Brain pericyte (primary cell): ENCODE measurements around the gene EEF2.

Source experiments
- DNase-seq: peaks from one replicate; pipeline ENCODE4 v3.0.0-alpha.2; 2012; ENCODE audit warnings: low read depth, low spot score

The EEF2 gene

GRCh38 chr19:3984908-3985642 lies at the start of gene EEF2:
Gene EEF2 (minus strand): TSS chr19:3985463. CDS start chr19:3985380, 83 bp downstream.
- DNase-seq = peak; percentile 76

DNA sequence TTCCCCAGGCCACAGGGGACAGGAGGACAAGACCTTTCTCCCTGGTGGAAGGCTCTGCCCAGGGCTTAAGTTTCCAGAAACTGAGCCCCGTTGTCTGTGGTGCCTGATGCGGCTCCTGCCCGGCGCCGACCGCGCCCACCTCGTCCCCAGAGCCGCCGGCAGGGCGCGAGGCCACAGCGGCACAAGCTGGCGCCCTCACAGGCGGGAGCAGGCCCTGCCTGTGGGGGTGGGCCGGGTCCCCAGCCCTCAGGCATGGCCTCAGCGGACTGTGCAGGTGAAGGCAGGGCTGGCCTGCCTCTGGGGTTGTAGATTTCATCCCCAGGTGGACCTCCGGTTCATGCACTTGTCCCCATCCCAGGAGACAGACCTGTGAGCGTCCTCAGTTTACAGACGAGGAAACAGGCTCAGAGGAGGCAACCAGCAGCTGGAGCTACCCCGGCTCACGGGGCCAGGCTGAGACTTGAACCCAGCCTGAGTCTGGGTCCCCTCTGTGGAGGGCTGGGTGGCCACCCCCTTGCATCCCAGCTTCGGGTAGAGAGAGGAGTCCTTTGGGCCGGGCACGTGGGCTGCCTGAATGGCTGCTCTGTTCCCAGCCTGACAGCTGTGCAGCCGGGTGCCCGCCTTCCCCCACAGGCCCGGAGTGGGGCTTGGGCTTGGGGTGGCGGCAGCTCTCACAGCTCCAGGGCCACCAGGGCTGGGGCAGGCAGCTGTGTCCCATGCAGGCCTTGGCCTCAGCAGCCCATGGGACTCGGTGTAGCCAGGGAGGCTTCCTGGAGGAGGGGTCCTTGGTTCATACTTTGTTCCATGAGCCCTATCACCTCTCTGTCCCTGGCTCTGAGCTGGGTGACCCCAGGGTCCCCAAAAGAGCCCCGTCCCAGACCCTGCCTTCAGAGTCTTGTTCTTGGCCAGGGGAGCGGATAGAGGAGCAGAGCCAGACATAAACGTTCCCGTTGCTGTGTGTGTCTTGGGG lies 49.1 kb upstream of the EEF2 start:
- DNase-seq = no peak

GRCh38 chr19:4033028-4033956 lies 48.0 kb upstream of the EEF2 start:
- DNase-seq = no peak

DNA sequence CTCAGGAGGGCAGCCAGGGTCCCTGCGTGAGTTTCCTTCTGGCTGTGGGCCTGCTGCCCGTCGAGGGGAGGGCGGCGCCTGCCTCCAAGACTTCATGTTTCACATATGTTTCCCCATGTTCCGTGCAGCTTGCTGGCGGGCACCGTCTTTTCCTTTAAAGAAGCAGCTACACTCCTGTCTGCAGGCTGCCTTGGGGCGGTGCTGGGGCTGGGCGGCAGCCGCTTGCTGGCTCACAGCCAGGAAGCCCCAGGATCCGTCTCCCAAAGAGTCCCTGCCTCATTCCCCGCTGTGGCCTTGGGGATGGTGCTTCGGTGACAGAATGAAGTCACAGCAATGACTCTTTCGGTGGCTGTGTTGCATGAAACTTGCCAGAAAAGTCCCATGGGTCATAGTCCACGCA lies 47.2 kb upstream of the EEF2 start:
- no peak for DNase-seq

DNA sequence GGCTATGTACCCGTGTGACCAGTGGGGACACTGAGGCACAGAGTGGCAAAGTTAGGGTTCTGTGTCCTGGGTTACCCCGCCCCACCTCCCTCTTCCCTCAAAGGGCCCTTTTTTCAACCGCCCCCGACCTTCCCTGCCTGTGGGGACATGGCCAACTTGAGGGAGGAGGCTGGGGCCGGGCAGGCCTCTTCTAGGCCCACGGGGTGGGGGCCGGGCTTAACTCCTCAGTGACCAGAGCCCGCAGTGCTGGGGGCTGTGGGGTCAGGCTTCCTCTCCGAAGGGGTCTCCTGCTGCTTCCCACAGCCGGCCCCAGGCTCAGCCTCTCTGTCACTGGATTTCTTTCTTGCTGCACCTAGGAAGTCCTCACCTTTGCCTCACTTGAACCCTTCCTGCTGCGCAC lies 46.2 kb upstream of the EEF2 start:
- DNase-seq = no peak

- DNase-seq = no peak
These were observed 45.7 kb upstream of the EEF2 start for GRCh38 chr19:4030981-4031380.

- no peak for DNase-seq
These were observed 45.3 kb upstream of the EEF2 start for GRCh38 chr19:4030552-4030951.

GRCh38 chr19:4029247-4029614 lies 44.0 kb upstream of the EEF2 start:
- no peak for DNase-seq

- DNase-seq = no peak
These were observed 43.3 kb upstream of the EEF2 start for GRCh38 chr19:4028334-4029246.

DNA sequence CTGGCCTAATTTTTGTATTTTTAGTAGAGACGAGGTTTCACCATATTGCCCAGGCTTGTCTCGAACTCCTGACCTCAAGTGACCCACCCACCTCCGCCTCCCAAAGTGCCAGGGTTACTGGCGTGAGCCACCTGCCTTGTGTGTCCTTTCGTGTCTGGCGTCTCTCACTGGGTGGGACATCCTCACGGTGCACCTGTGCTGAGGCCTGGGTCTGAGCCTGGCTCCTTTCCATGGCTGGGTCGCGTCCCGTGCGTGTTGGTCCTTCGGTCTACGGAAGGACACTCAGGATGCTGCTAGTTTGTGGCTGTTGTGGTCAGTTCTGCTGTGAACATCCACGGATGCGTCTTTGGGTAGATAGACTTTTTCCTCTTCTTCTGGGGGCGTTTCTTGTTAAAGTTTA lies 41.9 kb upstream of the EEF2 start:
- no peak for DNase-seq

DNA sequence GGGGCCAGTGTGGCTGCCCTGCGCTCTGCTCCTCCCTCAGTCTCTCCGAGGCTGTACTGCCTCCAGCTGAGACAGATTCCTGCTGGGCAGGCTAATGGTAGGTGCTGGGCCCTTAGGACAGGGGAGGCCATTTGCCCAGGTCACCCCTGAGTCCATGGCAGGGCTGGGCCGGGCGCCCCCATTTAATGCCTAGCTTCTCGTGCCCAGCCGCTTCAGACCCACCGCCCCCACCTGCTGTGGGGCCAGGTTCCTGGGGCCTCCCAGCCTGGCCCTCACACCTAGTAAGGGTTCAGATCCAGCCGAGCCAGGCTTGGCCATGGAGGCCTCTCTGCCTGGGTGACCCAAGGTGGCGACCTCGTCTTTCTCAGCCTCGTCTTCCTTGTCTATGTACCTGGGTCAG lies 40.1 kb upstream of the EEF2 start:
- DNase-seq = no peak

GRCh38 chr19:4023600-4024398 lies 38.5 kb upstream of the EEF2 start:
- no peak for DNase-seq

- no peak for DNase-seq
These were observed 34.3 kb upstream of the EEF2 start for GRCh38 chr19:4019578-4019977.

DNA sequence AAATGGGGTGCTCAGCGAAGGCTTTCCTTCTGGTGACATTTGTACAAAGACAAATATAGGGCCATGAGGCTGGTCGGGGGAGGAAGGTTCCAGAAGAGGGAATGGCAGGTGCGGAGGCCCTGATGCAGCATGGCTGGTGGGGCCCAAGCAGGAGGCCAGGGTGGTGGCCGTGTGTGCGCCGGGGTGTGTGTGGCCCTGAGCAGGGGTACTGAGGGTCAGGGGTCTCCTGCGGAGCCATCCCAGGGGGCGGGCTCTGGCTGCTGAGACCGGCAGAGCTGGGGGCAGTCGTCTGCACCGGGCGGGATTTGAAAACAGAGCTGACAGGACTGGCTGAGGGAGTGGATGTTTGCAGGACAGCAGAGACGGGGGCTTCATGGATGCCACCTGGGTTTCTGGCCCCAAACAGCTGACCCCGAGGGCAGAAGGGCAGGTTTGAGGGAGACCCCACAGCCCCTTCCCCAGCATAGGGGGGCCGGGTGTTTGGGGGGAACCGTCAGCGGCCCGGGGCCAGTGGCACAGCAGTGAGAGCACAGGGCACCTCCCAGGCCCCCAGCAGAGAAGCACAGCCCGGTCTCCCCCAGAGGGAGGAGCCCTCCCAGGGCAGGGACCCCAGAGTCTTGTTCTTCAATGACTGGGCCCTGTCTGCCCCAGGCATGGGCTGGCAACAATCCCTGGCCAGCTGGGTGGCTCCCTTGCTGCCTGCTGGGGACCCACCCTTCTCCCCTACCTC lies 33.7 kb upstream of the EEF2 start:
- DNase-seq = no peak

- no peak for DNase-seq
These were observed 32.9 kb upstream of the EEF2 start for GRCh38 chr19:4018140-4018613.

DNA sequence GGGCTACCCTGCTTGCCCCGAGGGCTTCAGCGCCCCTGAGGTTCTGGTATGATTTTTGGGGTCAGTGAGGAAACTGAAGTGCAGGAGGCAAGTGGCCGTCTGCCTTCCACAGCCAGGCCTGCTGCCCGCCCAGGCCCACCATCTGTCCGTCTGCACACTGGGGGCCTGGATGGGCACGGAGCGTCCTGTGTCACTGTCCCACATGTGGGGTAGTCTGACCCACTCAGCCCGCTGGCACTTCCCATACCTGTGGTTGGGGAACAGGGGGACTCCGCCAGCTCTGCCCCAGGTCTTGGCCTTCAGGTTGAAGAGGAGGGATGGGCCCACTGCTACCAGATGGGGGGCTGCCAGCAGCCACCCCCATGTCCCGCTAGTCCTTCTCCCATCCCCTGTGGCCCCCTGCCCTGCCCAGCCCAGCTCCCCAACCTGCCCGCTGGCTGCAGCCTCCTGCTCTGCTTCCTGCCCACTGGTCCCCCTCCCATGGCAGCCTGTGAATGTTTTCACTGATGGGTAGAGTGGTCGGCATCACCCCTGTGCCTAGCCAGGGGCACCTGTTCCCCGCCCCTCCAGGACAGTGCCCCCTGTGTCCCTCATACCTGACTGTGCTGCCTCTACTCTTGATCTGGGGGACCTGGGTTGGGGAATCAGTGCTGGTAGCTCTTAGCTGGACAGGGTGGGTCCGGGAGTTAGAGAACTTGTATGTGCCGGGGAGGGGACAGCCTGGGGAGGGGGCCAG lies 31.8 kb upstream of the EEF2 start:
- no peak for DNase-seq

GRCh38 chr19:4016486-4016885 lies 31.2 kb upstream of the EEF2 start:
- no peak for DNase-seq

DNA sequence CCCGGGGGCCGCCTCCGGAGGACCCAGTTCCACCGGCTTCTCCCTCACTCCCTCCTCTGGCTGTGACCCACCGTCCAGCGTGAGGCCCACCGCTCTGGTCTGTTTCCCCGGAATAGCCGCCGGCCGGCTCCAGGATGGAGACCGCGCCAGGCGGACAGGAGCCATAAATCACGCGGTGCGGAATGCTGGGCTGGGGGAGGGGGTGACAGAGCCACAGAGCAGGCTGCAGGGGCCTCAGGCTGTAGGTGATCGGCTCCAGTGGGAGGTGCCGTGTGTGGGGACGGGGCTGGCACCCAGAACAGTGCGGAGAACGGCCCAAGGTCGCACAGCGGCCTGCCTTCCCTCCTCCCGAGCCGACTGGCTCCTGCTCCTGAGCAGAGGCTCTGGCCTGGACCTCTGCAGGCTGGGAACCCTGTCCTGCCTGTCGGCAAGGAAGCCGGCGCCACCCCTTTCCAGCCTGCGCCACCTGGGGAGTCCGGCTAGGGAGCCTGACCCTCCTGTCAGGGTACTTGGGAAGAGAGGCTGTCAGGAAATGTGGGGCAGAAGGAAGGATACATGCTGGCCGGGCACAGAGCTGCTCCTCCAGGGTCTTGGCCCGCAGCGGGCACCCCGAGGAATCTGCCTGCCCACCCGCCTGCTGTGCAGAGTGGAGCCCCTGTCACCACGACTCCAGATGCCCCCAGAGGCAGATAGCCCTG lies 30.6 kb upstream of the EEF2 start:
- no peak for DNase-seq
